B cell (primary cell): ENCODE results near the gene ITPR1. TPM values are rescaled to one million over a fixed set of nuclear protein-coding genes. Genes with fewer than 3 reads are reported as not detected.
A peak's percentile ranks its signal among the peaks of the same experiment; 100 is the strongest.
"Not testable (repeated sequence)": the region's sequence is repeated elsewhere in the genome, so short reads cannot be mapped to it uniquely, and the experiment has no call there.

Experiments used
- ATAC-seq: fragments of 200-7000 bp; cut with Tn5 transposase; one replicate; pipeline ENCODE4 v1.10.0; 2021; ENCODE audit warnings: low read depth, mild to moderate bottlenecking, moderate number of reproducible peaks, moderate library complexity
- CTCF ChIA-PET: fragments of 350-600 bp; sonication (Branson Sonifier 250); formaldehyde crosslinking; loops from one replicate; lab custom pipeline; 2021; ENCODE audit warnings: antibody characterized with exemption, inconsistent platforms; lab: Charles Lee
- POLR2A ChIA-PET: fragments of 350-600 bp; sonication (Branson Sonifier 250); formaldehyde crosslinking; loops from one replicate; lab custom pipeline; 2021; ENCODE audit warnings: antibody characterized with exemption; lab: Charles Lee
- DNase-seq: peaks from one replicate; pipeline ENCODE4 v3.0.0; 2013
- H2AFZ ChIP-seq: 2 replicates; pipeline ENCODE4 v1.6.1; 2012; ENCODE audit warnings: mild to moderate bottlenecking, low read depth, low read length; ENCODE audit not compliant: insufficient read depth, poor library complexity, severe bottlenecking
- H3K27ac ChIP-seq, 2 donors: 1 replicate in 1 of 2; 2 replicates in 1 of 2; pipeline ENCODE4 v1.5.1; 2012 to 2013; ENCODE audit warnings: low read length in 2 of 2, mild to moderate bottlenecking in 2 of 2, moderate library complexity in 1 of 2
- H3K27me3 ChIP-seq, 4 experiments: fragments of 200-600 bp in 1 of 4; sonication (generic) in 1 of 4; replicated peaks in 1 of 4; 1 replicate in 2 of 4; 2 replicates in 2 of 4; pipeline versions ENCODE4 v1.6.1 to v1.7.0; 2013 to 2016; ENCODE audit warnings: low read length in 3 of 4, mild to moderate bottlenecking in 2 of 4, mixed read lengths in 1 of 4, moderate library complexity in 1 of 4; ENCODE audit not compliant: insufficient read depth in 4 of 4, control insufficient read depth in 3 of 4; ENCODE audit errors: control extremely low read depth in 1 of 4
- H3K36me3 ChIP-seq, 2 experiments: replicated peaks in 1 of 2; 1 replicate in 1 of 2; 2 replicates in 1 of 2; pipeline versions ENCODE4 v1.6.1 to v1.7.1; 2013; ENCODE audit warnings: low read length in 1 of 2; ENCODE audit not compliant: insufficient read depth in 2 of 2, control insufficient read depth in 1 of 2; ENCODE audit errors: control extremely low read depth in 1 of 2, extremely low read depth in 1 of 2
- H3K4me1 ChIP-seq, 2 donors: fragments of 200-600 bp in 1 of 2; sonication (generic) in 1 of 2; 1 replicate in 1 of 2; 2 replicates in 1 of 2; pipeline versions ENCODE4 v1.5.1 to v1.6.1; 2013 to 2017; ENCODE audit warnings: low read length in 2 of 2; ENCODE audit not compliant: control insufficient read depth in 2 of 2, insufficient read depth in 2 of 2
- H3K4me2 ChIP-seq: replicated peaks from 2 replicates; pipeline ENCODE3; 2012; ENCODE audit warnings: mild to moderate bottlenecking, low read depth, low read length; ENCODE audit not compliant: poor library complexity, severe bottlenecking
- H3K4me3 ChIP-seq, 5 experiments: fragments of 200-600 bp in 1 of 5; sonication (generic) in 1 of 5; 1 replicate in 3 of 5; 2 replicates in 2 of 5; pipeline versions ENCODE4 v1.5.1 to v1.7.0; 2011 to 2016; ENCODE audit warnings: low read length in 4 of 5, mild to moderate bottlenecking in 4 of 5, low read depth in 2 of 5, control low read depth in 1 of 5, moderate library complexity in 1 of 5; ENCODE audit not compliant: insufficient read depth in 1 of 5; ENCODE audit errors: control extremely low read depth in 1 of 5, extremely low read depth in 1 of 5
- H3K79me2 ChIP-seq: fragments of 200-600 bp; sonication (generic); one replicate; pipeline ENCODE4 v1.6.0; 2016; ENCODE audit warnings: low read length; ENCODE audit not compliant: control insufficient read depth, insufficient read depth
- H3K9ac ChIP-seq: fragments of 200-600 bp; sonication (generic); 2 replicates; pipeline ENCODE4 v1.6.1; 2017; ENCODE audit warnings: mild to moderate bottlenecking, low read length, moderate library complexity
- H3K9me3 ChIP-seq, 3 donors: one replicate each; pipeline versions ENCODE4 v1.6.1 to v1.7.1; 2013; ENCODE audit warnings: low read length in 2 of 3; ENCODE audit not compliant: control insufficient read depth in 2 of 3, insufficient read depth in 1 of 3; ENCODE audit errors: control extremely low read depth in 1 of 3
- H4K20me1 ChIP-seq: 2 replicates; pipeline ENCODE4 v1.6.0; 2012; ENCODE audit warnings: mild to moderate bottlenecking, low read length; ENCODE audit not compliant: insufficient read depth, control insufficient read depth, poor library complexity, severe bottlenecking
- H3K27ac Mint-ChIP-seq: one replicate; pipeline ENCODE4 v1.8.0; 2021; ENCODE audit warnings: mixed read lengths
- H3K27me3 Mint-ChIP-seq: one replicate; pipeline ENCODE4 v1.8.0; 2021; ENCODE audit warnings: mixed read lengths
- H3K4me1 Mint-ChIP-seq: one replicate; pipeline ENCODE4 v1.8.0; 2021; ENCODE audit warnings: mixed read lengths
- H3K4me3 Mint-ChIP-seq: one replicate; pipeline ENCODE4 v1.8.0; 2021; ENCODE audit warnings: mixed read lengths
- H3K9me3 Mint-ChIP-seq: one replicate; pipeline ENCODE4 v1.8.0; 2022; ENCODE audit warnings: mixed read lengths; ENCODE audit not compliant: insufficient read depth
- EZH2 ChIP-seq: IDR thresholded peaks from 2 replicates; pipeline ENCODE4 v1.6.1; 2012; ENCODE audit warnings: borderline replicate concordance, low read depth, mild to moderate bottlenecking, moderate library complexity, low read length; ENCODE audit not compliant: insufficient read depth, poor library complexity, severe bottlenecking
- WGBS: methylation state at CpG from one replicate; pipeline ENCODE4 v1.1.5; 2013; ENCODE audit warnings: missing lambda C conversion rate; ENCODE audit not compliant: insufficient coverage; 5-methylcytosine and 5-hydroxymethylcytosine counted together
- intact Hi-C: fragments of 100-400 bp; cut with micrococcal nuclease; formaldehyde crosslinking; loops from one replicate; pipeline ENCODE4 v1.10.0; 2022
- polyA plus RNA-seq: library from polyadenylated mRNA; depleted of rRNA; stranded (reverse); fragments of >200 nt; gene quantifications from 2 replicates; pipeline ENCODE4 v1.2.3, GENCODE V29; 2012
- total RNA-seq, 2 donors: library from RNA; stranded (reverse); fragments of 120-200 nt in 1 of 2; gene quantifications; 1 replicate in 1 of 2; 2 replicates in 1 of 2; pipeline versions ENCODE4 v1.2.3 to v1.2.4, GENCODE V29; 2013 to 2022
- TF ChIP-seq, protein P1 (sequence below): fragments of 200-600 bp; IDR thresholded peaks from one replicate; pipeline ENCODE4 v1.8.0; 2022; ENCODE audit warnings: antibody characterized with exemption, mild to moderate bottlenecking

Gene ITPR1
- total and polyA plus RNA-seq, 2 donors (not counting 1 experiment from before 2014, with no cell fraction given): 64.0 to 332 TPM

GRCh38 chr3:4589475-4590097 is 96.4 kb downstream of the ITPR1 start:
- Histone ChIP-seq H3K4me3 (no peak overlapping the region), H3K36me3 (peaks cover 0 to 5% of the 10 kb centered on the region in 2 experiments), H3K9me3 (no peaks in the 10 kb centered on the region), H3K27me3 (no peaks in the 10 kb centered on the region), H2AFZ (no peak overlapping the region), H3K79me2 (peaks cover 97% of the 10 kb centered on the region), H3K27ac (no peak overlapping the region), H4K20me1 (peaks cover 97% of the 10 kb centered on the region), H3K9ac (no peak overlapping the region), H3K4me1 (peaks cover 33 to 43% of the 10 kb centered on the region in 2 donors), H3K4me2 (peak overlapping the region; percentile 20)
- 78% methylated on average over 4 of the region's 4 CpGs for WGBS
- POLR2A ChIA-PET: interaction anchor here (0.7 kb wide), 1 partner anchor 426 kb away, joined by 6 read pairs; no protein-coding TSS in a partner anchor
- Mint-ChIP-seq H3K4me3 (no peak overlapping the region), H3K27me3 (no peaks in the 10 kb centered on the region), H3K27ac (peak overlapping the region; percentile 22), H3K9me3 (no peaks in the 10 kb centered on the region), H3K4me1 (peaks cover 89% of the 10 kb centered on the region)
- ATAC-seq: no peak
- CTCF ChIA-PET: interaction anchor here (1.3 kb wide), 1 partner anchor 31 kb away, joined by 5 read pairs; no protein-coding TSS in a partner anchor
- DNase-seq: no peak
- no peak for TF ChIP-seq EZH2
- TF ChIP-seq, protein P1, sequence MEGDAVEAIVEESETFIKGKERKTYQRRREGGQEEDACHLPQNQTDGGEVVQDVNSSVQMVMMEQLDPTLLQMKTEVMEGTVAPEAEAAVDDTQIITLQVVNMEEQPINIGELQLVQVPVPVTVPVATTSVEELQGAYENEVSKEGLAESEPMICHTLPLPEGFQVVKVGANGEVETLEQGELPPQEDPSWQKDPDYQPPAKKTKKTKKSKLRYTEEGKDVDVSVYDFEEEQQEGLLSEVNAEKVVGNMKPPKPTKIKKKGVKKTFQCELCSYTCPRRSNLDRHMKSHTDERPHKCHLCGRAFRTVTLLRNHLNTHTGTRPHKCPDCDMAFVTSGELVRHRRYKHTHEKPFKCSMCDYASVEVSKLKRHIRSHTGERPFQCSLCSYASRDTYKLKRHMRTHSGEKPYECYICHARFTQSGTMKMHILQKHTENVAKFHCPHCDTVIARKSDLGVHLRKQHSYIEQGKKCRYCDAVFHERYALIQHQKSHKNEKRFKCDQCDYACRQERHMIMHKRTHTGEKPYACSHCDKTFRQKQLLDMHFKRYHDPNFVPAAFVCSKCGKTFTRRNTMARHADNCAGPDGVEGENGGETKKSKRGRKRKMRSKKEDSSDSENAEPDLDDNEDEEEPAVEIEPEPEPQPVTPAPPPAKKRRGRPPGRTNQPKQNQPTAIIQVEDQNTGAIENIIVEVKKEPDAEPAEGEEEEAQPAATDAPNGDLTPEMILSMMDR: no peak
- intact Hi-C loops: loop anchor here (5.0 kb wide), 1 partner anchor 32 kb away; no protein-coding TSS in a partner anchor

- Histone ChIP-seq H3K79me2 (peaks cover 100% of the 10 kb centered on the region), H3K4me1 (peaks cover 30 to 43% of the 10 kb centered on the region in 2 donors), H4K20me1 (peaks cover 100% of the 10 kb centered on the region)
- ATAC-seq, H3K9me3 Mint-ChIP-seq, H2AFZ ChIP-seq, H3K36me3 ChIP-seq, H3K4me3 Mint-ChIP-seq, H3K9ac ChIP-seq, H3K27ac ChIP-seq, H3K27me3 Mint-ChIP-seq, H3K9me3 ChIP-seq, CTCF ChIA-PET, H3K4me2 ChIP-seq, DNase-seq, H3K27ac Mint-ChIP-seq, H3K27me3 ChIP-seq, H3K4me3 ChIP-seq, POLR2A ChIA-PET: not testable (repeated sequence)
- WGBS: no CpG with 5 or more reads among the region's 2 CpGs
- intact Hi-C loops: loop anchor here (5.0 kb wide), 1 partner anchor 34 kb away; no protein-coding TSS in a partner anchor
- H3K4me1 Mint-ChIP-seq: peaks cover 91% of the 10 kb centered on the region
These were observed 97.7 kb downstream of the ITPR1 start for GRCh38 chr3:4590849-4591248.
